HepG2 (cell line): ENCODE measurements around the gene CYB5A. TPM values are rescaled to one million over a fixed set of nuclear protein-coding genes. Genes with fewer than 3 reads are reported as not detected.

Experiments
- EP300 ChIP-seq, 3 experiments: sonication (generic) in 1 of 3; formaldehyde crosslinking in 1 of 3; IDR thresholded peaks; 2 replicates each; pipeline versions ENCODE4 v1.5.1 to v1.6.1; 2011 to 2020; ENCODE audit warnings: low read depth in 2 of 3, low read length in 2 of 3, borderline replicate concordance in 1 of 3, improper control_type of control experiment in 1 of 3, mild to moderate bottlenecking in 1 of 3, missing genetic modification reagents in 1 of 3, moderate library complexity in 1 of 3
- FOXO1 ChIP-seq: sonication (generic); formaldehyde crosslinking; IDR thresholded peaks from 2 replicates; pipeline ENCODE4 v1.4.0; 2020; ENCODE audit warnings: missing genetic modification reagents
- SALL1 ChIP-seq: sonication (generic); formaldehyde crosslinking; IDR thresholded peaks from 2 replicates; pipeline ENCODE4 v1.8.0; 2022; ENCODE audit warnings: mild to moderate bottlenecking, missing genetic modification reagents
- THAP11 ChIP-seq: IDR thresholded peaks from 2 replicates; pipeline ENCODE4 v1.6.1; 2016; ENCODE audit warnings: missing biosample characterization, missing genetic modification reagents
- ZNF101 ChIP-seq: sonication (generic); formaldehyde crosslinking; IDR thresholded peaks from 2 replicates; pipeline ENCODE4 v1.4.0; 2020; ENCODE audit warnings: mild to moderate bottlenecking, low read depth, missing genetic modification reagents, borderline replicate concordance
- ZNF12 ChIP-seq: sonication (generic); formaldehyde crosslinking; IDR thresholded peaks from 2 replicates; pipeline ENCODE4 v1.5.0; 2020; ENCODE audit warnings: missing genetic modification reagents
- ZNF20 ChIP-seq: sonication (generic); formaldehyde crosslinking; IDR thresholded peaks from 2 replicates; pipeline ENCODE4 v1.4.0; 2020; ENCODE audit warnings: mild to moderate bottlenecking, moderate library complexity, missing genetic modification reagents
- ZNF296 ChIP-seq: sonication (generic); formaldehyde crosslinking; conservative IDR thresholded peaks from 2 replicates; pipeline ENCODE4 v1.5.0; 2020; ENCODE audit warnings: mild to moderate bottlenecking, missing genetic modification reagents
- ZNF709 ChIP-seq: sonication (generic); formaldehyde crosslinking; IDR thresholded peaks from 2 replicates; pipeline ENCODE4 v1.5.0; 2020; ENCODE audit warnings: mild to moderate bottlenecking, missing genetic modification reagents
- ZNF891 ChIP-seq: sonication (generic); formaldehyde crosslinking; IDR thresholded peaks from 2 replicates; pipeline ENCODE4 v1.5.0; 2020; ENCODE audit warnings: mild to moderate bottlenecking, missing genetic modification reagents
- polyA plus RNA-seq, 8 experiments: library from polyadenylated mRNA; depleted of rRNA in 3 of 8; stranded (reverse) in 7 of 8; unstranded in 1 of 8; fragments of >200 nt; fragmentation: Illumina TruSeq in 4 of 8; extraction: Trizol in 4 of 8; gene quantifications; 2 replicates each; pipeline versions ENCODE4 v1.2.1 to v1.2.3, GENCODE V29; 2011 to 2016; ENCODE audit warnings: low read depth in 4 of 8, missing spikeins in 1 of 8, mixed read lengths in 1 of 8; ENCODE audit not compliant: insufficient read depth in 1 of 8
- total RNA-seq, 5 experiments: library from RNA; depleted of rRNA; stranded (reverse); fragments of >200 nt; fragmentation: Illumina TruSeq; extraction: Trizol; gene quantifications; 2 replicates each; pipeline ENCODE4 v1.2.3, GENCODE V29; 2016; ENCODE audit warnings: low read depth in 1 of 5
- TF ChIP-seq, protein P1 (sequence below), 2 experiments: sonication (generic) in 1 of 2; formaldehyde crosslinking in 1 of 2; IDR thresholded peaks; 2 replicates each; pipeline versions ENCODE4 v1.6.1 to v1.9.0; 2014 to 2022; ENCODE audit warnings: antibody characterized with exemption in 1 of 2, borderline replicate concordance in 1 of 2, inconsistent platforms in 1 of 2, low read depth in 1 of 2, missing genetic modification reagents in 1 of 2
- TF ChIP-seq, protein P2 (sequence below): sonication (generic); formaldehyde crosslinking; IDR thresholded peaks from 2 replicates; pipeline ENCODE4 v1.4.0; 2020; ENCODE audit warnings: low read depth, mild to moderate bottlenecking, missing genetic modification reagents
- TF ChIP-seq, protein P3 (sequence below): sonication (generic); formaldehyde crosslinking; IDR thresholded peaks from 2 replicates; pipeline ENCODE4 v1.8.0; 2022; ENCODE audit warnings: low read depth, missing genetic modification reagents
- TF ChIP-seq, protein P4 (sequence below), 2 experiments: sonication (generic) in 1 of 2; formaldehyde crosslinking in 1 of 2; IDR thresholded peaks; 2 replicates each; pipeline versions ENCODE4 v1.4.0 to v1.6.1; 2016 to 2020; ENCODE audit warnings: borderline replicate concordance in 1 of 2, low read depth in 1 of 2, mild to moderate bottlenecking in 1 of 2, missing genetic modification reagents in 1 of 2

CYB5A gene
- total and polyA plus RNA-seq, 2 of the 13 experiments (the other 11 are each of a cell fraction or from before 2014, with no cell fraction given), result 215 to 356 TPM

DNA sequence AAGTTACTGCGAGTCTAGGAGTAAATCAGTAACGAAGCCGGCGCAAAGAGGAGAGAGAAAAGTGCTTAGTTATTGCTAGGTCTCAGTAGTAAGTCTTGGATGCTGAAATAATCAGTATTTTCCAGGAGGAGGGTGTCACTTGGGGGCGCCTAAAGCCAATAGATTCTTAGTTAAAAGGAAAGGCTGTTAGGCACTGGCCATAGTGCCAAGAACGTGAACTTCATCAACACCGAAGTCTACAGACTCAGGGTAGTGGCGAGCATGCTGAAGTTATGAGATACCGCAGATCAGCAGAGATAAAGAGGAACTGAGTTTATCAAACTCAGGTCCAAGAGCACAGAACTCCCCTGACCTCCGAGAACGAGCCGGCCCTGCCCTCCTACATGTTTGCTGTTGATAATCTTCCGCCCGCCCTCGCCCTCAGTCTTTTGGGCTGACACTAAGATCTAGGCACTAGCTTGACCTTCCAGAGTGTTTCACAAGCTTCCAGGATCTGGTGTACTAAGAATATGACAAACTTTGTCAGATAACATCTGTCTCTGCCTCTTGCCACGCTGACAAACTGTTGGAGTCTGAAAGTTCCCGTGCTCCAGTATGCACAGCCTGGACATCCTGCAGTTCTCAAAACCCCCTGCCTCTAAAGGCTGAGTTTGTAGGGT lies 49.2 kb downstream of the CYB5A start (continued):
- peak in 1 of 2 experiments; percentile 4; a peak in 1 of 4 replicates for TF ChIP-seq EP300 (IDR thresholded peaks at IDR 0.05; ENCODE audit: low read depth in 2 of 2, low read length in 2 of 2)
- TF ChIP-seq EP300 (CRISPR knock-in tag; IDR thresholded peaks at IDR 0.05; ENCODE audit: borderline replicate concordance), result no peak
- TF ChIP-seq, protein P1, sequence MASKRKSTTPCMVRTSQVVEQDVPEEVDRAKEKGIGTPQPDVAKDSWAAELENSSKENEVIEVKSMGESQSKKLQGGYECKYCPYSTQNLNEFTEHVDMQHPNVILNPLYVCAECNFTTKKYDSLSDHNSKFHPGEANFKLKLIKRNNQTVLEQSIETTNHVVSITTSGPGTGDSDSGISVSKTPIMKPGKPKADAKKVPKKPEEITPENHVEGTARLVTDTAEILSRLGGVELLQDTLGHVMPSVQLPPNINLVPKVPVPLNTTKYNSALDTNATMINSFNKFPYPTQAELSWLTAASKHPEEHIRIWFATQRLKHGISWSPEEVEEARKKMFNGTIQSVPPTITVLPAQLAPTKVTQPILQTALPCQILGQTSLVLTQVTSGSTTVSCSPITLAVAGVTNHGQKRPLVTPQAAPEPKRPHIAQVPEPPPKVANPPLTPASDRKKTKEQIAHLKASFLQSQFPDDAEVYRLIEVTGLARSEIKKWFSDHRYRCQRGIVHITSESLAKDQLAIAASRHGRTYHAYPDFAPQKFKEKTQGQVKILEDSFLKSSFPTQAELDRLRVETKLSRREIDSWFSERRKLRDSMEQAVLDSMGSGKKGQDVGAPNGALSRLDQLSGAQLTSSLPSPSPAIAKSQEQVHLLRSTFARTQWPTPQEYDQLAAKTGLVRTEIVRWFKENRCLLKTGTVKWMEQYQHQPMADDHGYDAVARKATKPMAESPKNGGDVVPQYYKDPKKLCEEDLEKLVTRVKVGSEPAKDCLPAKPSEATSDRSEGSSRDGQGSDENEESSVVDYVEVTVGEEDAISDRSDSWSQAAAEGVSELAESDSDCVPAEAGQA (IDR thresholded peaks at IDR 0.05; ENCODE audit: low read depth), result no peak
- TF ChIP-seq, protein P1 (CRISPR knock-in tag; IDR thresholded peaks at IDR 0.05; ENCODE audit: borderline replicate concordance), result no peak
- no peak for TF ChIP-seq ZNF296 (CRISPR knock-in tag)
- TF ChIP-seq ZNF891 (CRISPR knock-in tag), result no peak
- TF ChIP-seq, protein P2, sequence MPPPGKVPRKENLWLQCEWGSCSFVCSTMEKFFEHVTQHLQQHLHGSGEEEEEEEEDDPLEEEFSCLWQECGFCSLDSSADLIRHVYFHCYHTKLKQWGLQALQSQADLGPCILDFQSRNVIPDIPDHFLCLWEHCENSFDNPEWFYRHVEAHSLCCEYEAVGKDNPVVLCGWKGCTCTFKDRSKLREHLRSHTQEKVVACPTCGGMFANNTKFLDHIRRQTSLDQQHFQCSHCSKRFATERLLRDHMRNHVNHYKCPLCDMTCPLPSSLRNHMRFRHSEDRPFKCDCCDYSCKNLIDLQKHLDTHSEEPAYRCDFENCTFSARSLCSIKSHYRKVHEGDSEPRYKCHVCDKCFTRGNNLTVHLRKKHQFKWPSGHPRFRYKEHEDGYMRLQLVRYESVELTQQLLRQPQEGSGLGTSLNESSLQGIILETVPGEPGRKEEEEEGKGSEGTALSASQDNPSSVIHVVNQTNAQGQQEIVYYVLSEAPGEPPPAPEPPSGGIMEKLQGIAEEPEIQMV (CRISPR knock-in tag), result no peak
- TF ChIP-seq, protein P3, sequence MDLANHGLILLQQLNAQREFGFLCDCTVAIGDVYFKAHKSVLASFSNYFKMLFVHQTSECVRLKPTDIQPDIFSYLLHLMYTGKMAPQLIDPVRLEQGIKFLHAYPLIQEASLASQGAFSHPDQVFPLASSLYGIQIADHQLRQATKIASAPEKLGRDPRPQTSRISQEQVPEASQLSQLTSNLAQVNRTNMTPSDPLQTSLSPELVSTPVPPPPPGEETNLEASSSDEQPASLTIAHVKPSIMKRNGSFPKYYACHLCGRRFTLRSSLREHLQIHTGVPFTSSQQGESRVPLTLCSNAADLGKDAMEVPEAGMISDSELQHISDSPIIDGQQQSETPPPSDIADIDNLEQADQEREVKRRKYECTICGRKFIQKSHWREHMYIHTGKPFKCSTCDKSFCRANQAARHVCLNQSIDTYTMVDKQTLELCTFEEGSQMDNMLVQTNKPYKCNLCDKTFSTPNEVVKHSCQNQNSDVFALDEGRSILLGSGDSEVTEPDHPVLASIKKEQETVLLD (CRISPR knock-in tag), result no peak
- no peak; the same call in 1 of the 2 replicates for TF ChIP-seq FOXO1 (CRISPR knock-in tag)
- no peak for TF ChIP-seq ZNF709 (CRISPR knock-in tag)
- TF ChIP-seq, protein P4, sequence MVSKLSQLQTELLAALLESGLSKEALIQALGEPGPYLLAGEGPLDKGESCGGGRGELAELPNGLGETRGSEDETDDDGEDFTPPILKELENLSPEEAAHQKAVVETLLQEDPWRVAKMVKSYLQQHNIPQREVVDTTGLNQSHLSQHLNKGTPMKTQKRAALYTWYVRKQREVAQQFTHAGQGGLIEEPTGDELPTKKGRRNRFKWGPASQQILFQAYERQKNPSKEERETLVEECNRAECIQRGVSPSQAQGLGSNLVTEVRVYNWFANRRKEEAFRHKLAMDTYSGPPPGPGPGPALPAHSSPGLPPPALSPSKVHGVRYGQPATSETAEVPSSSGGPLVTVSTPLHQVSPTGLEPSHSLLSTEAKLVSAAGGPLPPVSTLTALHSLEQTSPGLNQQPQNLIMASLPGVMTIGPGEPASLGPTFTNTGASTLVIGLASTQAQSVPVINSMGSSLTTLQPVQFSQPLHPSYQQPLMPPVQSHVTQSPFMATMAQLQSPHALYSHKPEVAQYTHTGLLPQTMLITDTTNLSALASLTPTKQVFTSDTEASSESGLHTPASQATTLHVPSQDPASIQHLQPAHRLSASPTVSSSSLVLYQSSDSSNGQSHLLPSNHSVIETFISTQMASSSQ (IDR thresholded peaks at IDR 0.05; ENCODE audit: low read depth), result 0 out of 2 replicates have a peak, but pooled peaks have one; percentile 14
- TF ChIP-seq, protein P4 (CRISPR knock-in tag; IDR thresholded peaks at IDR 0.05; ENCODE audit: borderline replicate concordance), result peak; percentile 59; the same call in 1 of the 2 replicates
- TF ChIP-seq THAP11 (CRISPR knock-in tag), result no peak
- peak; percentile 72; the same call in 1 of the 2 replicates for TF ChIP-seq SALL1 (CRISPR knock-in tag)
- TF ChIP-seq ZNF12 (CRISPR knock-in tag), result no peak
- no peak for TF ChIP-seq ZNF101 (CRISPR knock-in tag)
- no peak for TF ChIP-seq ZNF20 (CRISPR knock-in tag)
